MCF 10A (cell line): ENCODE data around the gene XBP1. TPM values are rescaled to one million over a fixed set of nuclear protein-coding genes. Genes with fewer than 3 reads are reported as not detected.
A peak's percentile ranks its signal among the peaks of the same experiment; 100 is the strongest.
"Not testable (repeated sequence)": the region's sequence is repeated elsewhere in the genome, so short reads cannot be mapped to it uniquely, and the experiment has no call there.

ENCODE experiments used
- BruUV-seq: library from RNA; stranded (reverse); fragments of 400-500 nt; replicated peaks from 2 replicates; lab custom pipeline; 2021; lab: Mats Ljungman, UMichigan
- CTCF ChIA-PET: fragments of 300-600 bp; sonication (Branson Sonifier 250); formaldehyde crosslinking; extraction: SDS; loops from one replicate; lab custom pipeline; 2021; ENCODE audit warnings: antibody characterized with exemption, inconsistent platforms; lab: Yijun Ruan, JAX
- POLR2A ChIA-PET: fragments of 300-600, 350-650 bp; sonication (Branson Sonifier 250); formaldehyde crosslinking; extraction: SDS; loops from one replicate; lab custom pipeline; 2020; ENCODE audit warnings: antibody characterized with exemption, inconsistent platforms; lab: Yijun Ruan, JAX
- DNase-seq: peaks from one replicate; pipeline ENCODE4 v3.0.0-alpha.2; 2018; ENCODE audit not compliant: unreplicated experiment
- H3K27ac Mint-ChIP-seq: one replicate; pipeline ENCODE4 v1.8.0; 2022; ENCODE audit warnings: mild to moderate bottlenecking, low read depth, mixed read lengths; ENCODE audit not compliant: unreplicated experiment
- H3K27me3 Mint-ChIP-seq: one replicate; pipeline ENCODE4 v1.8.0; 2022; ENCODE audit warnings: mixed read lengths; ENCODE audit not compliant: insufficient read depth, unreplicated experiment
- H3K36me3 Mint-ChIP-seq: one replicate; pipeline ENCODE4 v1.8.0; 2022; ENCODE audit warnings: mild to moderate bottlenecking, moderate library complexity, mixed read lengths; ENCODE audit not compliant: insufficient read depth, unreplicated experiment
- H3K4me1 Mint-ChIP-seq: one replicate; pipeline ENCODE4 v1.8.0; 2022; ENCODE audit warnings: mixed read lengths; ENCODE audit not compliant: insufficient read depth, unreplicated experiment
- H3K4me3 Mint-ChIP-seq: one replicate; pipeline ENCODE4 v1.8.0; 2022; ENCODE audit warnings: mild to moderate bottlenecking, moderate library complexity, mixed read lengths; ENCODE audit not compliant: unreplicated experiment
- H3K9me3 Mint-ChIP-seq: one replicate; pipeline ENCODE4 v1.8.0; 2022; ENCODE audit warnings: mixed read lengths; ENCODE audit not compliant: unreplicated experiment
- intact Hi-C: fragments of 100-400 bp; cut with micrococcal nuclease; formaldehyde crosslinking; loops from 2 replicates; pipeline ENCODE4 v1.14.1; 2022
- total RNA-seq: library from RNA; stranded (reverse); gene quantifications from 2 replicates; pipeline ENCODE4 v1.2.3, GENCODE V29; 2022
- TF ChIP-seq, protein P1 (sequence below): fragments of 200-600 bp; IDR thresholded peaks from one replicate; pipeline ENCODE4 v1.8.0; 2022; ENCODE audit warnings: antibody characterized with exemption, mild to moderate bottlenecking; ENCODE audit not compliant: unreplicated experiment

Gene XBP1
- total RNA-seq, 1 experiment from 2014 or later, result 429 TPM

DNA sequence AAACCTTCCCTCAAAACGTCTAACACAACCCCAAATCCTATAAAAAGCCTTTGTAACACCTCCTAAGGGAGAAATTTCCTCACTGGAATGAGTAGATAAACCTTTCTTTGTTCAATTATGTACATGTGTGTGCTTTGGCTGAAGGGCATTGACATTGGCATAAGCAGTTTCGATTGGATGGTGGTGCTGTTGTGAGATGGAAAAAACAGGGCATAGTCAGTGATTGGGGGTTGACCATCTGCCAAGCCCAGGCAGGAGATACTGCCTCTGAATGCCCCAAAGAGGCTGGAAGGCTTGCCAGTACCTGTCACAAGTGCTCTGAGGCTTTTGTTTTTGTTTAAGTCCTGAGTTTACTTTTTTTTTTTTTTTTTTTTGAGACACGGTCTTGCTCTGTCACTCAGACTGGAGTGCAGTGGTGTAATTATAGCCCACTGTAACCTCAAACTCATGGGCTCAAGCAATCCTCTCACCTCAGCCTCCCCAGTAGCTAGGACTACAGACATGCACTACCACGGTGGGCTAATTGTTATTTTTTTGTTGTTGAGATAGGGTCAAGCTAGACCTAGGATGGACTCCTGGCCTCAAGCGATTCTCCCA, 29.1 kb downstream of the XBP1 start:
- ChIA-PET POLR2A (interaction anchor here (0.6 to 5.8 kb wide), 6 partner anchors 15 to 604 kb away, joined by 3 to 74 read pairs (median 6); partner anchors contain the start of genes CHEK2, HSCB and XBP1), CTCF (interaction anchor here (0.6 kb wide), 1 partner anchor 26 kb away, joined by 3 read pairs; no protein-coding TSS in a partner anchor)
- DNase-seq, result peak; percentile 27

DNA sequence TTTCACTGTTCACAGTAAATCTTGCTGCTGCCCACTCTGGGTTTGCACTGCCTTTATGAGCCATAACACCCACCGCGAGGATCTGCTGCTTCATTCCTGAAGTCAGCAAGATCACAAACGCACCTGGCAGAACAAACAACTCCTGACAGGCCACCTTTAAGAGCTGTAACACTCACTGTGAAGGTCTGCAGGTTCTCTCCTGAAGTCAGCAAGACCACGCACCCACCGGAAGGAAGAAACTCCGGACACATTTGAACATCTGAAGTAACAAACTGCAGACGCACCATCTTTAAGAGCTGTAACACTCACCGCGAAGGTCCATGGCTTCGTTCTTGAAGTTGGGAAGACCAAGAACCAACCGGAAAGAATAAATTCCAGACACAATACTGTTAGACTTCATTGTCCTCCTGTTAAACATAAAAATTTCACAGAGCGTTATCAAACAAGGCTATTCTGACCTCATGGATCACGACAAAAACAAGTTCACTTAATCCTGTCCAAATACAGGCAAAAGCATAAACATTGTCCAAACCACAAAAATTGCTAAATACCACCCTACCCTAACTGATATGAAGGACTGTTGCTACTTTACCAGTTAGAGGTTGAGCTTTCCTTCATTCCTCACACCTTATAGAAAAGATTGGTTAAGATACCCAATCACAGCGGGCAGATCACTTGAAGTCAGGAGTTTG, 30.8 kb downstream of the XBP1 start:
- H3K4me1 Mint-ChIP-seq, result peaks cover 7% of the 10 kb centered on the region
- H3K36me3 Mint-ChIP-seq, result peaks cover 21% of the 10 kb centered on the region
- no peaks in the 10 kb centered on the region for H3K9me3 Mint-ChIP-seq
- TF ChIP-seq, protein P1, sequence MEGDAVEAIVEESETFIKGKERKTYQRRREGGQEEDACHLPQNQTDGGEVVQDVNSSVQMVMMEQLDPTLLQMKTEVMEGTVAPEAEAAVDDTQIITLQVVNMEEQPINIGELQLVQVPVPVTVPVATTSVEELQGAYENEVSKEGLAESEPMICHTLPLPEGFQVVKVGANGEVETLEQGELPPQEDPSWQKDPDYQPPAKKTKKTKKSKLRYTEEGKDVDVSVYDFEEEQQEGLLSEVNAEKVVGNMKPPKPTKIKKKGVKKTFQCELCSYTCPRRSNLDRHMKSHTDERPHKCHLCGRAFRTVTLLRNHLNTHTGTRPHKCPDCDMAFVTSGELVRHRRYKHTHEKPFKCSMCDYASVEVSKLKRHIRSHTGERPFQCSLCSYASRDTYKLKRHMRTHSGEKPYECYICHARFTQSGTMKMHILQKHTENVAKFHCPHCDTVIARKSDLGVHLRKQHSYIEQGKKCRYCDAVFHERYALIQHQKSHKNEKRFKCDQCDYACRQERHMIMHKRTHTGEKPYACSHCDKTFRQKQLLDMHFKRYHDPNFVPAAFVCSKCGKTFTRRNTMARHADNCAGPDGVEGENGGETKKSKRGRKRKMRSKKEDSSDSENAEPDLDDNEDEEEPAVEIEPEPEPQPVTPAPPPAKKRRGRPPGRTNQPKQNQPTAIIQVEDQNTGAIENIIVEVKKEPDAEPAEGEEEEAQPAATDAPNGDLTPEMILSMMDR, result no peak
- ChIA-PET CTCF (no interaction called here), POLR2A (interaction anchor here (0.9 to 5.8 kb wide), 2 partner anchors 14 to 30 kb away, joined by 3 to 74 read pairs; partner anchors contain the start of gene XBP1)
- no peaks in the 10 kb centered on the region for H3K27me3 Mint-ChIP-seq
- no TSS peak for BruUV-seq
- no peak for DNase-seq
- H3K4me3 Mint-ChIP-seq, result no peak overlapping the region
- intact Hi-C loops, result no loop called here
- H3K27ac Mint-ChIP-seq, result no peak overlapping the region

More for the DNA sequence above, 29.1 kb downstream of the XBP1 start:
- Mint-ChIP-seq H3K27ac (no peak overlapping the region), H3K4me1 (peaks cover 10% of the 10 kb centered on the region), H3K4me3 (no peak overlapping the region), H3K9me3 (no peaks in the 10 kb centered on the region), H3K36me3 (peaks cover 38% of the 10 kb centered on the region), H3K27me3 (no peaks in the 10 kb centered on the region)
- TF ChIP-seq, protein P1, result no peak
- no TSS peak for BruUV-seq
- intact Hi-C loops, result no loop called here

DNA sequence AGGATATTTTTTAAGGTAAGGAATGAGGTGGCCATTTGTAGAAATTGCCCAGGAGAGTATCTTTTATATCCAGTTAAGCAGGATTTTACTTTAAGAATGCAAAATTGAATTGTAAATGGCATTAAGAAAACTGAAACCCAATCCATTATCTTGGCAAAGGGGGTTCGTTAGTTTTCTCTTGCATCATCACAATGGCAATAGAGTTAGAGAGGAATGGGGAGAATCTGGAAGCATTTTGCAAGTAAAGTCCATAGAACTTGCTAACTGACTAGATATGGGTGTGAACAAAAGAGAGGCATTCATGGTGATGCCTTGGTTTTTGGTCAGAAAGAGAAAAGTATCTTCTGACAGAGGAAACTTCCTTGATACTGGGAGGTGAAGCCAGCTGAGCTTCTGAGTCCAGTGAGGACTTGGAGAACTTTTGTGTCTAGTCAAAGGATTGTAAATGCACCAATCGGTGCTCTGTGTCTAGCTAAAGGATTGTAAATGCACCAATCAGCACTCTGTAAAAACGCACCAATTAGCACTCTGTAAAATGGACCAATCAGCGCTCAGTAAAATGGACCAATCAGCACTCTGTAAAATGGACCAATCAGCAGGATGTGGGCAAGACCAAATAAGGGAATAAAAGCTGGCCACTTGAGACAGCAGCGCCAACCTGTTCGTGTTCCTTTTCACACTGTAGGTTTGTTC, 31.5 kb downstream of the XBP1 start:
- Mint-ChIP-seq H3K27me3 (no peaks in the 10 kb centered on the region), H3K36me3 (peaks cover 14% of the 10 kb centered on the region), H3K4me1 (peaks cover 6% of the 10 kb centered on the region), H3K4me3 (no peak overlapping the region), H3K9me3 (no peaks in the 10 kb centered on the region), H3K27ac (no peak overlapping the region)
- ChIA-PET CTCF (no interaction called here), POLR2A (no interaction called here)
- no peak for DNase-seq
- no TSS peak for BruUV-seq
- TF ChIP-seq, protein P1, result no peak
- intact Hi-C loops, result no loop called here

DNA sequence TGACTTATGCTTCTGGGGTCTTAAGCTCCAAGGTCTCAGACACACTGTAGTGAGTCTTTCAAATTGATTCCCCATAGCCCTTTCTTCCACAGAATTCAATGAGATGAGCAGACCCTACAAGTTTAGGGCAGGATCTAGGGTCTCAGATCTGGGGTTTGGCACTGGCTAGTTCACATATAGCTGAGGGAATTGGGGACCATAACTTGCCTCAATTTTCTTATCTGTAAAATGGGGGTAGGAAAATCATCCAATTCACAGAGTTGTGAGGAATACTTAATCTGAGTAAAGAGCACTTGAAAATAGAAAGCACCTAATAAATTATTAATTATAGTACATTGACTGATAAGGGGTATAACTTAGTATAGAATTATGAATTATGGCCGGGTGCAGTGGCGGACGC, 33.7 kb downstream of the XBP1 start:
- ChIA-PET POLR2A (no interaction called here), CTCF (no interaction called here)
- no peak overlapping the region for H3K4me3 Mint-ChIP-seq
- no peak for DNase-seq
- no TSS peak for BruUV-seq
- H3K4me1 Mint-ChIP-seq, result no peaks in the 10 kb centered on the region
- intact Hi-C loops, result no loop called here
- no peak overlapping the region for H3K27ac Mint-ChIP-seq
- TF ChIP-seq, protein P1, result no peak
- H3K9me3 Mint-ChIP-seq, result no peaks in the 10 kb centered on the region
- H3K27me3 Mint-ChIP-seq, result no peaks in the 10 kb centered on the region
- peaks cover under 1% of the 10 kb centered on the region for H3K36me3 Mint-ChIP-seq

DNA sequence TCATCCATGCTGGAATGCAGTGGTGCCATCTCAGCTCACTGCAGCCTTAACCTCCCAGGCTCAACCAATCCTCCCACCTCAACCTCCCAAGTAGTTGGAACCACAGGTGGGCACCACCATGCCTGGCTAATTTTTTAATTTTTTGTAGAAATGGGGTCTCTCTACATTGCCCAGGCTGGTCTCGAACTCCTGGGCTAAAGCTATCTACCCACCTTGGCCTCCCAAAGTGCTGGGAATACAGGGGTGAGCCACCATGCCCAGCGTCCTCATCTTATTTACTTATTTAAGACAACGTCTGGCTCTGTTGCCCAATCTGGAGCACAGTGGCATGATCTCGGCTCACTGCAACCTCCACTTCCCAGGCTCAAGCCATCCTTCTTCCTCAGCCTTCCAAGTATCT, 38.4 kb downstream of the XBP1 start:
- CTCF ChIA-PET, result interaction anchor here (0.7 kb wide), 1 partner anchor 11 kb away, joined by 3 read pairs; no protein-coding TSS in a partner anchor
- intact Hi-C loops, DNase-seq, H3K36me3 Mint-ChIP-seq, H3K27ac Mint-ChIP-seq, H3K4me3 Mint-ChIP-seq, BruUV-seq, H3K27me3 Mint-ChIP-seq, H3K9me3 Mint-ChIP-seq, H3K4me1 Mint-ChIP-seq, POLR2A ChIA-PET: not testable (repeated sequence)
